HUES64 (cell line): Measurements from ENCODE around the gene KCNQ1OT1.

ENCODE experiments used
- H3K27ac ChIP-seq: 2 replicates; pipeline ENCODE4 v1.7.0; 2013; ENCODE audit warnings: low read depth, low read length, inconsistent platforms
- H3K27me3 ChIP-seq: 2 replicates; pipeline ENCODE4 v1.6.1; 2013; ENCODE audit warnings: mild to moderate bottlenecking, low read length; ENCODE audit not compliant: insufficient read depth
- H3K36me3 ChIP-seq: 2 replicates; pipeline ENCODE4 v1.6.1; 2013; ENCODE audit warnings: mild to moderate bottlenecking, low read length; ENCODE audit not compliant: insufficient read depth
- H3K4me1 ChIP-seq: 2 replicates; pipeline ENCODE4 v1.6.1; 2013; ENCODE audit warnings: mild to moderate bottlenecking, low read length, moderate library complexity; ENCODE audit not compliant: insufficient read depth
- H3K4me3 ChIP-seq: 2 replicates; pipeline ENCODE4 v1.5.1; 2013; ENCODE audit warnings: mild to moderate bottlenecking, low read length, moderate library complexity
- H3K9ac ChIP-seq: 2 replicates; pipeline ENCODE4 v1.6.1; 2013; ENCODE audit warnings: mild to moderate bottlenecking, low read depth, low read length
- H3K9me3 ChIP-seq: 2 replicates; pipeline ENCODE4 v1.6.1; 2013; ENCODE audit warnings: low read depth, low read length; ENCODE audit not compliant: insufficient read depth
- WGBS: fragments of 150-250, 120-280 bp; methylation state at CpG from one replicate; pipeline ENCODE4 v1.1.7; 2013; ENCODE audit warnings: missing lambda C conversion rate; 5-methylcytosine and 5-hydroxymethylcytosine counted together

KCNQ1OT1 gene

DNA sequence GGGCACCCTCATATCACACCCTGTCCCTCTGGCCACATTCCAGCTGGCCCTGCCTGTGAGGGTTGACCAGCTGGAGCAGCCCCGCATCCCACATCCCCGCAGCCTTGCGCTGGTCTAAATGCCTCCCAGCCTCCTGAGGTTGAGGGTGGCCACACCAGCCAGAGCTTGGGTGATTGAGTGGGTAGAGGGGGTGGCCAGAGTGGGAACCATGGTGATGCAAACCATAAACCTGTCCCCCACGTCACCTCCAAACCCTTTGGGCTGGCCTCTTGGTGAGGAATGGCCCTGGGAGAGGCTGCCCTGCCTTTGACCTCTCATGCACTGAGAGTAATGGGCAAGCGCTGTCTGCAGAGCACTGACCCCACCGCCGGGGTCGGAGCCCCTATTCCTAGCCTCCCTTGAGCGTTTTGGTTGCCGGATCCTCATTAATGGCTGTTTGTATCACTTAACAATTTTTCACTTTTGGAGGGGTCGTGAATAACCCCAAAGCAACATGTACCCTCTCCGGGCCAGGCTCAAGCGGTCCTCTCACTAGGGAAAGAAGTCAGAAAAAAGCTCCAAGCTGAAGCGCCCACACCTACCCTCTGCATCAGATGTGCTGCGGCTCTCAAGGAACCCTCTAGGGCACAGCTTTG, 16.0 kb upstream of the KCNQ1OT1 start:
- H3K9me3 ChIP-seq, result 0 out of 2 replicates have a peak, but pooled peaks cover under 1% of the 10 kb centered on the region
- 91% methylated on average over 15 of the region's 15 CpGs for whole genome bisulfite sequencing
- no peak overlapping the region for H3K27ac ChIP-seq
- H3K4me1 ChIP-seq, result peaks cover 28% of the 10 kb centered on the region
- no peak overlapping the region for H3K4me3 ChIP-seq
- no peaks in the 10 kb centered on the region for H3K36me3 ChIP-seq
- H3K9ac ChIP-seq, result no peak overlapping the region
- peaks cover 95% of the 10 kb centered on the region for H3K27me3 ChIP-seq

DNA sequence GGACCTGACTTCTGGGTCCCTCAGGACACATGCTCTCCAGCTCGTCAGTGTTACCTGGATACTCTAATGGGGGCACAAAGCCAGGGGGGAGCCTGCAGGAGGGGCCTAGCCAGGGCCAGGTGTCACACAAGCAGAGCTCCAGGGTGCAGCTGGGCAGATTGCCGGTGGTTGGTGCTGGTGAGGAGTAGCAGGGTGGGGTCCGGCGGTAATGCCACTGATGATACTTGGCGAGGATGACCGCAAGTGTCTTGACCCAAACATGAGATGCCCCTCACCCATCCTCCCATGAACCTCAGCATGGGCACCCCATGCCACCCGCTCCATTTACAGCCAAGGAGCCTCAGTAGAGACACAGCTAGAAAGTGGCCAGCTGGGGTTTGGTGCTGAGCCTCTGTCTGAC, 15.1 kb upstream of the KCNQ1OT1 start:
- Histone ChIP-seq H3K9ac (no peak overlapping the region), H3K27me3 (peaks cover 87% of the 10 kb centered on the region), H3K4me1 (peaks cover 19% of the 10 kb centered on the region), H3K27ac (no peak overlapping the region), H3K9me3 (peaks cover 9% of the 10 kb centered on the region; the same call in 1 of the 2 replicates), H3K36me3 (no peaks in the 10 kb centered on the region), H3K4me3 (no peak overlapping the region)
- WGBS, result 96% methylated on average over 7 of the region's 7 CpGs

DNA sequence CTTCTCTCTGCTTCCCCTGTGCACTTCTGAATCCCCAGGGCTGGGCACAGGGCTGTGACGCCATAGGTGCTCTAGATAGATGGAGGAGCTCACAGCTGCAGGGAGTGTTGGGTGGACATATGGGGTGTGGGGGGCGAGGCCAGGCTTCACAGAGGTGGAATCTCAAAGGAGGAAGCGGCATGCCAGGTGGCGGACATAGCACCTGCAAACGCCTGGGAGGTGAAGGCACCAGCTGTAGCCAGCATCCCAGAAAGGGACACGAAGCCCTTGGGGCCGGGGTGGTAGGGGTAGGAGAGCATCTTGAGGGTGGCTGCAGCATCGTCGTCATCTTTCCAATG, 14.6 kb upstream of the KCNQ1OT1 start:
- no peak overlapping the region for H3K27ac ChIP-seq
- H3K4me1 ChIP-seq, result peaks cover 15% of the 10 kb centered on the region
- H3K9ac ChIP-seq, result no peak overlapping the region
- no peak overlapping the region for H3K4me3 ChIP-seq
- peaks cover 11% of the 10 kb centered on the region; the same call in 1 of the 2 replicates for H3K9me3 ChIP-seq
- 95% methylated on average over 9 of the region's 9 CpGs for WGBS
- H3K27me3 ChIP-seq, result peaks cover 87% of the 10 kb centered on the region
- H3K36me3 ChIP-seq, result no peaks in the 10 kb centered on the region

DNA sequence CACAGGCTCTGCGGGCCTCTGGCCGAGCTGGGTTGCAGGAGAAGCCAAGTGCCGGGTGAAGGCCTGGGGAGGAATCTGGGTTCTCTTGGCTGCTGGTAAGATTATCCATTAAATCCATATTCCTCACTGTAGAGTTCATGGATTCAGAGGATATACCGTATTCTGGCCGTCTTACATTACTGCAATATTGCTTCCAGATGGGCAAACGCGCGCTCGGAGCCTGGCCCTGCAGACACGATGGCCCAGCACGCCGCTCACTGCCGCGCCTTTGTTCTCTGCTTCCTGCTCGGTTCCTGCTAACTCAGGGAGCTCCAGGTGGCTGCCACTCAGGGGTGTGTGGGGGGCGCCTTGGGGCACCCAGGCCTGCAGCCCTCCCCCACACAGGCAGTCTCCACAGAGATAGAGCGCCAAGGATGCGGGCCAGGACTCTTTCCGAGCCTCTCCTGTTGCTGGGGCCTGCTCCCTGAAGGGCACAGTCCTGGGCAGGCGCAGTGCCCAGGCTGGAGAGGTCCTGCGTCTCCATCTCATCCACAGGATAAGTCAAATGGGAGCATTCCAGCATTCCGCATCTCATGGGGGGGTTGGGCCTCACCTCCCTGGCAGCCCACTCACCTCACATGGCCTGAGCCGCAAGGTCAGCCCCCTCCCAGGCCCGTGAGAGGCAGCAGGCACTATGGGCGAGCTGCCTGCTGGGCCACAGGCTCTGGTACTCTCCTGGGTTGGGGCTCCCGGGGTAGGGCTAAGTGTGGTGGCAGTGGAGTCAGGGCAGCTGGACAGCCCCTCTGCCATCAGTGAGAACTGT, 14.1 kb upstream of the KCNQ1OT1 start:
- Histone ChIP-seq H3K4me3 (no peak overlapping the region), H3K9me3 (peaks cover 11% of the 10 kb centered on the region; the same call in 1 of the 2 replicates), H3K27ac (no peak overlapping the region), H3K9ac (no peak overlapping the region), H3K36me3 (no peaks in the 10 kb centered on the region), H3K27me3 (peaks cover 82% of the 10 kb centered on the region), H3K4me1 (peaks cover 11% of the 10 kb centered on the region)
- WGBS, result 92% methylated on average over 26 of the region's 26 CpGs

DNA sequence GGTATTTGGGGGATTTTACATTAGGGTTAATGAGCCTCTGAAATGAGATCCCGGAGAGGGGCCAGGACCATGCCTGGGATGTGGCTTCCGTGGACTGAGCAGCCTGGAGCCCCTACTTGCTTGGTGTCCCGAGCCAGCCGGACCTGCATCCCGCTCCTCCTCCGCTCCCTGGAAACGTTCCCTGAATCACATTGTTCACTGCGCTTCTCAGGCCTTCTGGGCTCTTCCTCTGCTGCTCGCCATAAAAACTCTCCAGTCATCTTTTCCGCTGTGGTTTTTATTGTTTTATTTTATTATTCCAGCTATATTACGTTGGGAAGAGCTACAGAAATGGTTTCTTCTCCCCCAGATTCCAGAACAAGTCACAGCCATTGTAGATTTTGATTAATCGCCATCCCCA, 13.3 kb upstream of the KCNQ1OT1 start:
- Histone ChIP-seq H3K4me1 (0 out of 2 replicates have a peak, but pooled peaks cover 3% of the 10 kb centered on the region), H3K27me3 (peaks cover 81% of the 10 kb centered on the region), H3K4me3 (no peak overlapping the region), H3K27ac (no peak overlapping the region), H3K36me3 (no peaks in the 10 kb centered on the region), H3K9ac (no peak overlapping the region), H3K9me3 (peaks cover 11% of the 10 kb centered on the region; the same call in 1 of the 2 replicates)
- WGBS, result 91% methylated on average over 12 of the region's 12 CpGs

DNA sequence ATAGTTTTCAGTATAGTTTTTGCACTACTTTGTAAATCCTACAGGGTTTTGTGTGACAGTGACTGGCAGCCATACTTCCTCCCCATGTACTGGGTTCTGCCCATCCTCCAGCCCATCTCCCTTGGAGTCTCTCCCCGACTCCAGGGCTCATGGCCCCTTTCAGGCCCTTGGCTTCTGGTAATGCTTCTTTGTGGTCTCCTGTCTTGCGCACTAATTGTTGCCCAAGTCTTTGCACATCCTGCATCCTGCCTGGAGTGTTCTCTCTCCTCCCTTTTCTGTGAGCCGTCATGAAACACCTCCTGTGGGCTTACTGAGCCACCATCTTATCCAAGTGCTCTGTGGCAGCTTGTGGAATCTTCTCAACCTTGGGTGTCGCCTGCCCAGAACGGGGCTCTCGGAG, 11.4 kb upstream of the KCNQ1OT1 start:
- Histone ChIP-seq H3K27ac (no peak overlapping the region), H3K4me1 (no peaks in the 10 kb centered on the region), H3K4me3 (no peak overlapping the region), H3K27me3 (peaks cover 78% of the 10 kb centered on the region), H3K9me3 (peaks cover 11% of the 10 kb centered on the region; the same call in 1 of the 2 replicates), H3K36me3 (no peaks in the 10 kb centered on the region), H3K9ac (no peak overlapping the region)
- 98% methylated on average over 6 of the region's 6 CpGs for WGBS

DNA sequence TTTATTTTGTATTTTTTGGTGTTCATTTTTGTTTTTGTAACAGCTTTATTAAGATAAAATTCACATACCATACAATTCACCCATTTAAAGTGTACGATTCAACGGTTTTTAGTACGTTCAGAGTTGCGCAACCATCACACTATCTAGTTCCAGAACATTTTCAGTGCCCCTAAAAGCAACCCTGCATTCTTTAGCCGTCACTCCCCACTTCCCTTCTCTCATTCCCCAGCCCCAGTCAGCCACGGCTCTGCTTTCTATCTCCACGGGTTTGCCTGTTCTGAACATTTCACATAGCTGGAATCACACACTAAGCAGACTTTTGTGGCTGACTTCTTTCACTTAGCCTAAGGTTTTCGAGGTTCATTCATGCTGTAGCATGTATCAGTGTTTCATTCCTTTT, 9.6 kb upstream of the KCNQ1OT1 start:
- peaks cover 11% of the 10 kb centered on the region; the same call in 1 of the 2 replicates for H3K9me3 ChIP-seq
- H3K27me3 ChIP-seq, result peaks cover 72% of the 10 kb centered on the region
- no peak overlapping the region for H3K4me3 ChIP-seq
- H3K4me1 ChIP-seq, result no peaks in the 10 kb centered on the region
- WGBS, result 83% methylated on average over 8 of the region's 8 CpGs
- H3K9ac ChIP-seq, result no peak overlapping the region
- no peaks in the 10 kb centered on the region for H3K36me3 ChIP-seq
- H3K27ac ChIP-seq, result no peak overlapping the region

DNA sequence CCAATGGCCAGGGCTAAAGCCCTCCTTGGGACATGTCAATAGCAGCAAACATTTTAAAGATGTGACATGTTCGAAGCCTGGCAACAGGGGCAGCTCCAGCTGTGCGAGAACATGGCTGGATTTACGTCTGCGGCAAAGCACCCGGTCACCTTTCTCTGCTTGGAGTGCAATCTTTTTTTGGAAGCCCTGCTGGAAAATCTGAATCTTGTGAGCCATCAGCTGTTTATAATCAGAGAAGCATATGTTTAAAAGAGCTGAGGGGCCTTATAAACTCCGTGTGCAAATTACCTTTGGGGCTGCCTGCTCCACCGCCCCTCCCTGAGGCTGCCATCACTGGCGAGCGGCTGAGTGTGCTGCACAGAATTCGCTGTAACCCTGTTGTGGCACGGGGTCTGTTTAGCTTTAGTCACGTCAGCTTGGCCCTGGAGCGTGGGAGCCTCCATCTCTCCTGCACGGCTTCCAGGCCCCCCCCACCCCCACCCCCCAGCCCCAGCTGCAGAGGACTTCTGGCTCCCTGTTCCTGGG, 9.0 kb upstream of the KCNQ1OT1 start:
- no peak overlapping the region for H3K4me3 ChIP-seq
- H3K9me3 ChIP-seq, result peaks cover 11% of the 10 kb centered on the region; the same call in 1 of the 2 replicates
- 84% methylated on average over 14 of the region's 14 CpGs for WGBS
- peaks cover 72% of the 10 kb centered on the region for H3K27me3 ChIP-seq
- no peak overlapping the region for H3K9ac ChIP-seq
- H3K27ac ChIP-seq, result no peak overlapping the region
- H3K4me1 ChIP-seq, result peaks cover 4% of the 10 kb centered on the region
- no peaks in the 10 kb centered on the region for H3K36me3 ChIP-seq

DNA sequence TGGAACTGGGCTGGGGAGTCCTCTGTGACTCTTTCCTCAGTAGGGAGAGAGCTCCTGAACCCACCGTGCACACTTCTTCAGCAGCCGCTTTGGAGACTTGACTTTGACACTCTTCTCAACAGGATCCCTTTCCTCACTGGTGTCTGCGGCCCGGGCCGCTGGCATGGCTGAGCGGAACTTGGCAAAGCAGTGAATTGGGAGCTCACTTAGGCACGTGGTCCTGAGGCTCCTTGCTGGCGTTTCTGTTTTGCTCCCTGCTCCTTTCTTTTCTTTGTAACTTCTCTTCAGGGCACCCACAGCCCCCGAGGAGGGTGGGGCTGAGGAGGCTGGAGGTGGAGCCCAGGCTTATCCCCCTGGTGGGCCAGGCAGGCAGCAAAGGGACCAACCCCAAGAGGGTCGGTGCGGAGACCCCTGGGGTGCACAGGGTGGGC, 8.4 kb upstream of the KCNQ1OT1 start:
- peaks cover 10% of the 10 kb centered on the region for H3K4me1 ChIP-seq
- H3K36me3 ChIP-seq, result no peaks in the 10 kb centered on the region
- no peak overlapping the region for H3K9ac ChIP-seq
- peaks cover 73% of the 10 kb centered on the region for H3K27me3 ChIP-seq
- 88% methylated on average over 11 of the region's 11 CpGs for WGBS
- peaks cover 11% of the 10 kb centered on the region; the same call in 1 of the 2 replicates for H3K9me3 ChIP-seq
- H3K4me3 ChIP-seq, result no peak overlapping the region
- no peak overlapping the region for H3K27ac ChIP-seq

DNA sequence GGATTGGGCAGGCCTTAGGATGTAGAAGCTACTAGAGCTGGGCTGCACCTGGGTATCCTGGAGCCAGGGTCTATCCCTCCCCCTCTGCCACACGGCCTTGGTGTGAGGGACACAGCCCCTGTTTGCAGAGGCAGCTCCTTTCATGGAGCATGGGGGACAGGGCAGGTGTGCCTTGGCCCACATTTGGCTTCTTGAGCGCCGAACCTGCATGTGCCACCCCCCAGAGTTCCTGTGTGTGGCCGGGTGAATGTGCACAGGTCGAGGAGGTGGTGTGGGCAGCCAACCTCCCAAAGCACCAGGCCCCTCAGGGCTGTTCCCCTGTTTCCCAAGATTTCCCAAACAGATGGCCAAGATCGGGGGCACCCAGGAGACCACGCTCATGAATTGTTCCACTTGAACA, 7.9 kb upstream of the KCNQ1OT1 start:
- Histone ChIP-seq H3K9ac (no peak overlapping the region), H3K36me3 (no peaks in the 10 kb centered on the region), H3K4me1 (peaks cover 11% of the 10 kb centered on the region), H3K4me3 (no peak overlapping the region), H3K9me3 (peaks cover 11% of the 10 kb centered on the region; the same call in 1 of the 2 replicates), H3K27me3 (peaks cover 73% of the 10 kb centered on the region), H3K27ac (no peak overlapping the region)
- 95% methylated on average over 7 of the region's 7 CpGs for WGBS

DNA sequence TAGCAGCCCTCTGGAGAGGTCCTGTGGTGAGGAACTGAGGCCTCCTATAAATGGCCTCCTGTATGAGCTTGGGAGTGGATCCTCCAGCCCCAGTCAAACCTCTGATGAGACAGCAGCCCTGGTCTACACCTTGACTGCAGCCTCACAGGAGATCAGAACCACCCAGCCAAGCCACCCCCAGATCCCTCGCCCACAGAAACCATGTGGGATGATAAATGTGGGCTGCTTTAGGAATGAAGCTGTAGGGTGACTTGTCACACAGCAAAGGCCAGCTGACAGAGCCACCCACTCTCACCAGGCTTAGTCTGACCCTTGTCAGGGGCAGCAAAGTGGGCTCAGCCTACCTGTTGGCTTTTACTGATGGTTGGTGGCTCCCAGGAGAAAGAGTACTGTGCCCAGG, 6.5 kb upstream of the KCNQ1OT1 start:
- no peaks in the 10 kb centered on the region for H3K36me3 ChIP-seq
- peaks cover 11% of the 10 kb centered on the region; the same call in 1 of the 2 replicates for H3K9me3 ChIP-seq
- H3K27ac ChIP-seq, result no peak overlapping the region
- H3K4me3 ChIP-seq, result no peak overlapping the region
- no peak overlapping the region for H3K9ac ChIP-seq
- peaks cover 73% of the 10 kb centered on the region for H3K27me3 ChIP-seq
- no CpG with 5 or more reads among the region's 1 CpG for WGBS
- peaks cover 13% of the 10 kb centered on the region for H3K4me1 ChIP-seq
